GM12878 (cell line): Measurements from ENCODE around the gene COG1. TPM values are rescaled to one million over a fixed set of nuclear protein-coding genes. Genes with fewer than 3 reads are reported as not detected.

Experiments used
- ATAC-seq: fragments of 200-7000 bp; cut with Tn5 transposase; 3 replicates; pipeline ENCODE4 v1.9.1; 2020; ENCODE audit warnings: mild to moderate bottlenecking, moderate library complexity
- BruUV-seq: library from RNA; stranded (reverse); fragments of 400-500 nt; replicated peaks from 2 replicates; lab custom pipeline; 2021; lab: Mats Ljungman, UMichigan
- CTCF ChIA-PET: fragments of 300-600 bp; sonication (Branson Sonifier 250); formaldehyde crosslinking; extraction: SDS; loops from one replicate; lab custom pipeline; 2021; ENCODE audit warnings: inconsistent platforms; lab: Yijun Ruan, JAX
- POLR2A ChIA-PET: fragments of 350-600 bp; formaldehyde crosslinking; extraction: SDS; loops from one replicate; lab custom pipeline; 2021; ENCODE audit warnings: inconsistent platforms; lab: Charles Lee
- RAD21 ChIA-PET: fragments of 300-600 bp; sonication (Branson Sonifier 250); formaldehyde crosslinking; loops from one replicate; lab custom pipeline; 2023; ENCODE audit warnings: antibody characterized with exemption; ENCODE audit not compliant: unreplicated experiment; lab: Charles Lee
- SMC1A ChIA-PET: fragments of 300-600 bp; sonication (Branson Sonifier 250); formaldehyde crosslinking; loops from one replicate; lab custom pipeline; 2023; ENCODE audit not compliant: unreplicated experiment, uncharacterized antibody; lab: Charles Lee
- DNase-seq: peaks from one replicate; pipeline ENCODE4 v3.0.0-alpha.2; 2011; ENCODE audit warnings: low read depth, low spot score
- FAIRE-seq: peaks from 3 replicates; lab custom pipeline; 2011; peaks lifted over from hg19 to GRCh38; lab: Jason Lieb, UNC
- H2AFZ ChIP-seq: 2 replicates; pipeline ENCODE4 v1.6.0; 2011; ENCODE audit warnings: low read depth, low read length, control low read depth; ENCODE audit not compliant: control insufficient read depth
- H3K27ac ChIP-seq: 2 replicates; pipeline ENCODE4 v1.5.1; 2011; ENCODE audit warnings: control low read depth; ENCODE audit not compliant: control insufficient read depth, insufficient read depth
- H3K27me3 ChIP-seq, 2 experiments: replicated peaks in 1 of 2; 2 replicates each; pipeline versions ENCODE4 v1.6.0 to v1.6.1; 2011; ENCODE audit warnings: low read length in 1 of 2; ENCODE audit not compliant: control insufficient read depth in 2 of 2, insufficient read depth in 2 of 2
- H3K36me3 ChIP-seq, 2 experiments: 2 replicates each; pipeline ENCODE4 v1.5.1; 2011; ENCODE audit warnings: low read length in 1 of 2; ENCODE audit not compliant: control insufficient read depth in 2 of 2, insufficient read depth in 2 of 2
- H3K4me1 ChIP-seq: 2 replicates; pipeline ENCODE4 v1.6.1; 2011; ENCODE audit warnings: mild to moderate bottlenecking, low read length, moderate library complexity, mixed read lengths; ENCODE audit not compliant: control insufficient read depth, insufficient read depth
- H3K4me2 ChIP-seq: 2 replicates; pipeline ENCODE4 v1.6.0; 2011; ENCODE audit warnings: control low read depth; ENCODE audit not compliant: control insufficient read depth, insufficient read depth
- H3K4me3 ChIP-seq: fragments of 200-600 bp; sonication (generic); 2 replicates; pipeline ENCODE4 v1.5.1; 2016
- H3K79me2 ChIP-seq: 2 replicates; pipeline ENCODE4 v1.6.0; 2011; ENCODE audit warnings: low read length; ENCODE audit not compliant: control insufficient read depth, insufficient read depth
- H3K9ac ChIP-seq: 2 replicates; pipeline ENCODE4 v1.8.0; 2011; ENCODE audit warnings: low read length, control low read depth, mixed read lengths; ENCODE audit not compliant: control insufficient read depth, insufficient read depth
- H3K9me3 ChIP-seq: replicated peaks from 3 replicates; pipeline ENCODE4 v1.5.1; 2011; ENCODE audit warnings: mild to moderate bottlenecking, low read length; ENCODE audit not compliant: control insufficient read depth, insufficient read depth
- H4K20me1 ChIP-seq: 2 replicates; pipeline ENCODE4 v1.6.0; 2011; ENCODE audit not compliant: control insufficient read depth, insufficient read depth
- BCL11A ChIP-seq: IDR thresholded peaks from 2 replicates; pipeline ENCODE4 v1.6.1; 2011; ENCODE audit warnings: low read depth, low read length
- EED ChIP-seq: sonication (generic); IDR thresholded peaks from 2 replicates; pipeline ENCODE4 v1.6.1; 2016; ENCODE audit warnings: antibody characterized with exemption, low read depth
- ELK1 ChIP-seq: IDR thresholded peaks from 2 replicates; pipeline ENCODE4 v1.6.1; 2012; ENCODE audit warnings: low read depth, low read length, improper control_type of control experiment
- HDGF ChIP-seq: fragments of 450-650 bp; IDR thresholded peaks from 2 replicates; pipeline ENCODE4 v1.6.1; 2016; ENCODE audit warnings: antibody characterized with exemption
- LARP7 ChIP-seq: fragments of 450-650 bp; IDR thresholded peaks from 2 replicates; pipeline ENCODE4 v1.6.1; 2017; ENCODE audit warnings: mild to moderate bottlenecking
- MTA2 ChIP-seq: fragments of 450-650 bp; IDR thresholded peaks from 2 replicates; pipeline ENCODE4 v1.6.1; 2016; ENCODE audit warnings: low read depth, mild to moderate bottlenecking, moderate library complexity
- MTA3 ChIP-seq: IDR thresholded peaks from 2 replicates; pipeline ENCODE4 v1.6.1; 2012; ENCODE audit warnings: low read length, inconsistent platforms, borderline replicate concordance
- MYB ChIP-seq: fragments of 150-350 bp; IDR thresholded peaks from 2 replicates; pipeline ENCODE4 v1.6.1; 2014; ENCODE audit warnings: mild to moderate bottlenecking, low read depth, low read length, borderline replicate concordance
- NRF1 ChIP-seq: conservative IDR thresholded peaks from 2 replicates; pipeline ENCODE4 v1.6.1; 2011; ENCODE audit warnings: mild to moderate bottlenecking, low read depth, low read length, improper control_type of control experiment
- POU2F2 ChIP-seq: IDR thresholded peaks from 3 replicates; pipeline ENCODE4 v1.6.1; 2011; ENCODE audit warnings: low read depth, mild to moderate bottlenecking, low read length, borderline replicate concordance
- SREBF1 ChIP-seq: IDR thresholded peaks from 2 replicates; pipeline ENCODE4 v1.6.1; 2012; ENCODE audit warnings: mild to moderate bottlenecking, low read length
- TARDBP ChIP-seq: IDR thresholded peaks from 2 replicates; pipeline ENCODE4 v1.6.1; 2016; ENCODE audit warnings: borderline replicate concordance
- WGBS: methylation state at CpG from one replicate; pipeline ENCODE4 v1.1.6; 2016; ENCODE audit warnings: low lambda C conversion rate; ENCODE audit not compliant: insufficient replicate concordance, insufficient coverage; ENCODE audit errors: missing lambda C conversion rate; 5-methylcytosine and 5-hydroxymethylcytosine counted together
- in situ Hi-C: fragments of 300-500 bp; cut with MboI; formaldehyde crosslinking; loops from 9 replicates; pipeline ENCODE4 v1.14.3; 2018; ENCODE audit warnings: mixed read lengths
- intact Hi-C: fragments of 100-400 bp; cut with micrococcal nuclease; formaldehyde crosslinking; loops from one replicate; pipeline ENCODE4 v1.14.2; 2022; ENCODE audit not compliant: unreplicated experiment
- polyA plus RNA-seq, 11 experiments: library from polyadenylated mRNA; depleted of rRNA in 4 of 11; unstranded in 6 of 11; stranded (reverse) in 5 of 11; fragments of >200 nt; fragmentation: Nextera tagmentation in 4 of 11; fragmentation: Illumina TruSeq in 1 of 11; extraction: Ambion mirVana in 4 of 11; extraction: Trizol in 1 of 11; gene quantifications; 1 replicate in 1 of 11; 2 replicates in 10 of 11; pipeline versions ENCODE4 v1.2.1 to v1.2.3, GENCODE V29; 2011 to 2016; ENCODE audit warnings: inconsistent platforms in 2 of 11, missing spikeins in 2 of 11, low read depth in 1 of 11
- total RNA-seq, 4 experiments: library from RNA; depleted of rRNA in 3 of 4; stranded (reverse); fragments of >200 nt in 3 of 4; fragmentation: Illumina TruSeq in 1 of 4; extraction: Trizol in 1 of 4; gene quantifications; 2 replicates each; pipeline versions ENCODE4 v1.2.1 to v1.2.3, GENCODE V29; 2013 to 2021

Gene COG1
- total and polyA plus RNA-seq, 10 of the 15 experiments (the other 5 are each of a cell fraction or from before 2014, with no cell fraction given): 10.5 to 24.1 (median 18.1) TPM

GRCh38 chr17:73199751-73200317, 7.0 kb downstream of the COG1 start:
- 98% methylated on average over 8 of the region's 8 CpGs for WGBS
- CTCF ChIA-PET: interaction anchor here (4.7 kb wide), 1 partner anchor 473 kb away, joined by 19 read pairs; no protein-coding TSS in a partner anchor

More at GRCh38 chr17:73199751-73200317, 7.0 kb downstream of the COG1 start:
- ChIA-PET SMC1A (no interaction called here), RAD21 (interaction anchor here (0.7 kb wide), 1 partner anchor 34 kb away, joined by 3 read pairs; no protein-coding TSS in a partner anchor), POLR2A (no interaction called here)
- Histone ChIP-seq H3K4me1 (no peaks in the 10 kb centered on the region), H3K27ac (no peak overlapping the region), H3K27me3 (no peaks in the 10 kb centered on the region), H3K9me3 (no peaks in the 10 kb centered on the region), H3K36me3 (peaks cover 20 to 26% of the 10 kb centered on the region in 2 experiments)
- ATAC-seq (no peak), DNase-seq (no peak)
- in situ Hi-C loops: no loop called here
- no TSS peak for BruUV-seq
- TF ChIP-seq SREBF1 (no peak), POU2F2 (no peak), BCL11A (no peak), HDGF (no peak), MTA2 (no peak), ELK1 (no peak), NRF1 (no peak), MTA3 (no peak), MYB (no peak), EED (no peak), TARDBP (no peak), LARP7 (no peak)
- TF ChIP-seq, all 136 proteins: peak for 0
- H3K4me3 ChIP-seq: no peak overlapping the region
- no peak overlapping the region for H3K9ac ChIP-seq
- intact Hi-C loops: no loop called here
- H3K79me2 ChIP-seq: no peaks in the 10 kb centered on the region; the same call in 1 of the 2 replicates
- H2AFZ ChIP-seq: no peak overlapping the region
- FAIRE-seq: no peak
- no peak overlapping the region for H3K4me2 ChIP-seq
- no peaks in the 10 kb centered on the region; the same call in 1 of the 2 replicates for H4K20me1 ChIP-seq
